Trophoblast cell (in vitro differentiated cells and primary cell): ENCODE measurements around the gene METRNL.
"Not testable (repeated sequence)": the region's sequence is repeated elsewhere in the genome, so short reads cannot be mapped to it uniquely, and the experiment has no call there.

Experiments
- DNase-seq, 2 donors: peaks; one replicate each; pipeline ENCODE4 v3.0.0-alpha.2; 2016
- H2AFZ ChIP-seq: 2 replicates; pipeline ENCODE4 v1.6.1; 2013; ENCODE audit warnings: low read length, moderate library complexity, mild to moderate bottlenecking; ENCODE audit not compliant: insufficient read depth, poor library complexity
- H2AK5ac ChIP-seq: 2 replicates; pipeline ENCODE4 v1.6.1; 2013; ENCODE audit warnings: mild to moderate bottlenecking, low read length
- H2BK120ac ChIP-seq: 2 replicates; pipeline ENCODE4 v1.6.1; 2013; ENCODE audit warnings: low read length, mild to moderate bottlenecking, moderate library complexity; ENCODE audit not compliant: insufficient read depth, poor library complexity
- H2BK12ac ChIP-seq: 2 replicates; pipeline ENCODE4 v1.6.1; 2013; ENCODE audit warnings: mild to moderate bottlenecking, low read length, moderate library complexity
- H2BK5ac ChIP-seq: 2 replicates; pipeline ENCODE4 v1.6.1; 2013; ENCODE audit warnings: low read length, low read depth, moderate library complexity, mild to moderate bottlenecking; ENCODE audit not compliant: poor library complexity
- H3K14ac ChIP-seq: 2 replicates; pipeline ENCODE4 v1.6.1; 2013; ENCODE audit warnings: mild to moderate bottlenecking, low read length
- H3K18ac ChIP-seq: 2 replicates; pipeline ENCODE4 v1.6.1; 2013; ENCODE audit warnings: mild to moderate bottlenecking, low read length
- H3K23ac ChIP-seq: 2 replicates; pipeline ENCODE4 v1.6.1; 2013; ENCODE audit warnings: low read length
- H3K27ac ChIP-seq: 2 replicates; pipeline ENCODE4 v1.5.1; 2013; ENCODE audit warnings: low read depth, mild to moderate bottlenecking, inconsistent platforms, low read length, moderate library complexity
- H3K27me3 ChIP-seq: 2 replicates; pipeline ENCODE4 v1.6.1; 2013; ENCODE audit warnings: inconsistent platforms, mild to moderate bottlenecking, low read length, moderate library complexity; ENCODE audit not compliant: insufficient read depth
- H3K36me3 ChIP-seq, 2 experiments: 1 replicate in 1 of 2; 2 replicates in 1 of 2; pipeline ENCODE4 v1.6.1; 2013; ENCODE audit warnings: low read length in 2 of 2, mild to moderate bottlenecking in 2 of 2, moderate library complexity in 1 of 2; ENCODE audit not compliant: insufficient read depth in 2 of 2, control insufficient read depth in 1 of 2
- H3K4ac ChIP-seq: 2 replicates; pipeline ENCODE4 v1.6.1; 2013; ENCODE audit warnings: low read depth, mild to moderate bottlenecking, low read length, moderate library complexity
- H3K4me1 ChIP-seq, 2 experiments: 1 replicate in 1 of 2; 2 replicates in 1 of 2; pipeline ENCODE4 v1.6.1; 2013; ENCODE audit warnings: low read length in 2 of 2, mild to moderate bottlenecking in 2 of 2, moderate library complexity in 1 of 2; ENCODE audit not compliant: insufficient read depth in 2 of 2, control insufficient read depth in 1 of 2
- H3K4me2 ChIP-seq: 2 replicates; pipeline ENCODE4 v1.6.1; 2013; ENCODE audit warnings: inconsistent platforms, mild to moderate bottlenecking, low read length, moderate library complexity
- H3K4me3 ChIP-seq: 2 replicates; pipeline ENCODE4 v1.5.1; 2013; ENCODE audit warnings: mild to moderate bottlenecking, low read depth, low read length, inconsistent platforms
- H3K79me1 ChIP-seq: one replicate; pipeline ENCODE4 v1.6.1; 2013; ENCODE audit warnings: low read length
- H3K79me2 ChIP-seq: 2 replicates; pipeline ENCODE4 v1.6.1; 2013; ENCODE audit warnings: low read length, mild to moderate bottlenecking; ENCODE audit not compliant: control insufficient read depth, insufficient read depth, poor library complexity
- H3K9ac ChIP-seq: 2 replicates; pipeline ENCODE4 v1.6.1; 2013; ENCODE audit warnings: mild to moderate bottlenecking, low read length
- H3K9me3 ChIP-seq: 2 replicates; pipeline ENCODE4 v1.6.1; 2013; ENCODE audit warnings: low read depth, mild to moderate bottlenecking, control low read depth, inconsistent platforms, low read length; ENCODE audit not compliant: insufficient read depth
- H4K12ac ChIP-seq: 2 replicates; pipeline ENCODE4 v1.6.1; 2013; ENCODE audit warnings: low read depth, mild to moderate bottlenecking, low read length, moderate library complexity
- H4K8ac ChIP-seq: 2 replicates; pipeline ENCODE4 v1.6.1; 2013; ENCODE audit warnings: low read depth, mild to moderate bottlenecking, low read length, moderate library complexity
- H4K91ac ChIP-seq: one replicate; pipeline ENCODE4 v1.6.1; 2013; ENCODE audit warnings: low read depth, mild to moderate bottlenecking, low read length, moderate library complexity
- WGBS: extraction: QIAGEN DNeasy Blood & Tissue Kit; methylation state at CpG from one replicate; pipeline ENCODE4 v1.1.7; 2013; ENCODE audit warnings: missing lambda C conversion rate; ENCODE audit not compliant: insufficient read length, insufficient coverage; ENCODE audit errors: extremely low coverage; 5-methylcytosine and 5-hydroxymethylcytosine counted together

The METRNL gene

DNA sequence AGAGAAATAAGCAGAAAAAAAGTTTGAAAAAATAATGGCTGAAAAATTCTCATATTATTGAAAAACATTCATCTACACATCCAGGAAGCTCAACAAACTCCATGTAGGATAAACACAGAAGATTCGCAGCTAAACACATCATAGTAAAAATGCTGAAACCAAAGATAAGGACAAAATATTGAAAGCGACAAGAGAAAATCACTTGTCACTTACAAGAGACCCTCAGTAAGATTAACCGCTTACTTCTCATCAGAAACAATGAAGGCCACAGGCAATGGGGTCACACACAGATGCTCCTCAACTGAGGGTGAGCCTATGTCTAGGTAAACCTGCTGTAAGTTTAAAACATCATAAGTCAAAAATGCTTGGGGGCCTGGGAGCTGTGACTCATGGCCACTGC, 38.1 kb upstream of the METRNL start:
- no peak for DNase-seq
- H3K23ac ChIP-seq, result no peak overlapping the region

DNA sequence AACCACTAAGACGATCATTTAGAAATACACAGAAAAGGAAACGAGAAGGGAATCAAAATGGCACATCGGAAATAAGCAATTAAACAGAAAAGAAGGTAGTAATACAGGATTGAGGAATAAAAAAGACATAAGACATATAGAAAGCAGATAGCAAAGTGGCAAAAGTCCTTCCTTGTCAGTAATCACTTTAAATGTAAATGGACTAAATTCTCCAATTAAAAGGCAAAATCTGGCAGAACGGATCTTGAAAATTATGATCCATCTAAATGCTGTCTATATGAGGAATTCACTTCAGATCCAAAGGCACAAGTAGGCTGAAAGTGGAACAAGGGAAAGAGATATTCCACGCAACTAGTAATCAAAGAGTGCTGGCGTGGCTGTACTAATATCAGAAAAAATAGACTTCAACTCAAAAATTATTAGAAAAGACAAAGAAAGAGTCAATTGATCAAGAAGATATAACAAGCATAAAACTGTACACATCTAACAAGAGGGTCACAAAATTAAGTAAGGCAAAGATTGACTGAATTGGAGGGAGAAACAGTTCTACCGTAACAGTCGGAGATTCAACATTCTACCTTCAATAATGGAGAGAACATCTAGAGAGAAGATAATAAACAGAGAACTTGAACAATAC, 36.8 kb upstream of the METRNL start:
- no peak overlapping the region for H3K4me2 ChIP-seq
- no peak for DNase-seq
- WGBS, result no CpG with 5 or more reads among the region's 8 CpGs

More for the DNA sequence above, 38.1 kb upstream of the METRNL start:
- no peaks in the 10 kb centered on the region for H3K79me2 ChIP-seq
- no peak overlapping the region for H3K14ac ChIP-seq
- no peak overlapping the region for H3K4me3 ChIP-seq
- H2BK5ac ChIP-seq, result no peak overlapping the region
- H2AK5ac ChIP-seq, result no peak overlapping the region
- H2AFZ ChIP-seq, result no peak overlapping the region
- H2BK120ac ChIP-seq, result no peak overlapping the region
- no CpG with 5 or more reads among the region's 3 CpGs for WGBS
- no peak overlapping the region for H3K4ac ChIP-seq
- H3K27me3 ChIP-seq, result no peaks in the 10 kb centered on the region
- H3K36me3 ChIP-seq, result peaks cover 2 to 3% of the 10 kb centered on the region in 2 experiments
- no peaks in the 10 kb centered on the region for H3K4me1 ChIP-seq
- no peak overlapping the region for H4K91ac ChIP-seq
- no peak overlapping the region for H4K8ac ChIP-seq
- H3K9me3 ChIP-seq, result peaks cover 3% of the 10 kb centered on the region
- H3K27ac ChIP-seq, result no peak overlapping the region
- H2BK12ac ChIP-seq, result no peak overlapping the region
- no peak overlapping the region for H3K9ac ChIP-seq
- no peak overlapping the region for H4K12ac ChIP-seq
- no peak overlapping the region for H3K18ac ChIP-seq
- H3K79me1 ChIP-seq, result no peaks in the 10 kb centered on the region
- H3K4me2 ChIP-seq, result no peak overlapping the region

DNA sequence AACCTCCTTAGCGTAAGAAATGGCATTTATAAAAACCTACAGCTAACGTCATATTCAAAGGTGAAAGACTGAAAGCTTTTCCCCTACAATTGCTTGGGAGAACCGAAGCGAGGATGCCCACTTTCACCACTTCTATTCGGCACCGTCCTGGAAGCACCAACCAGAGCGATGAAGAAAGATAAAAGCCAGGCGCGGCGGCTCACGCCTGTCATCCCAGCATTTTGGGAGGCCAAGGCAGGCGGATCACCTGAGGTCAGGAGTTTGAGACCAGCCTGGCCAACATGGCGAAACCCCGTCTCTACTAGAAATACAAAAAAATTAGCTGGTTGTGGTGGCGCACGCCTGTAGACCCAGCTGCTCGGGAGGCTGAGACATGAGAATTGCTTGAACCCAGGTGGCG, 34.9 kb upstream of the METRNL start:
- not testable (repeated sequence) for H3K18ac ChIP-seq, H3K9ac ChIP-seq, H3K23ac ChIP-seq, H2AK5ac ChIP-seq, H3K27ac ChIP-seq, H2BK120ac ChIP-seq, H4K91ac ChIP-seq, H3K79me1 ChIP-seq, DNase-seq, H3K9me3 ChIP-seq, H4K12ac ChIP-seq, H2BK12ac ChIP-seq, H2AFZ ChIP-seq, H2BK5ac ChIP-seq, H4K8ac ChIP-seq, H3K36me3 ChIP-seq, H3K14ac ChIP-seq, H3K4me2 ChIP-seq, H3K79me2 ChIP-seq, H3K27me3 ChIP-seq, H3K4me3 ChIP-seq, H3K4ac ChIP-seq, H3K4me1 ChIP-seq
- WGBS, result no CpG with 5 or more reads among the region's 18 CpGs

More for the DNA sequence above, 36.8 kb upstream of the METRNL start:
- no peak overlapping the region for H3K9ac ChIP-seq
- peaks cover 3 to 6% of the 10 kb centered on the region in 2 experiments for H3K36me3 ChIP-seq
- no peaks in the 10 kb centered on the region for H3K4me1 ChIP-seq
- H2AK5ac ChIP-seq, result no peak overlapping the region
- H3K4ac ChIP-seq, result no peak overlapping the region
- H3K79me2 ChIP-seq, result no peaks in the 10 kb centered on the region
- H4K91ac ChIP-seq, result no peak overlapping the region
- H2AFZ ChIP-seq, result no peak overlapping the region
- no peak overlapping the region for H3K14ac ChIP-seq
- H3K23ac ChIP-seq, result no peak overlapping the region
- H3K9me3 ChIP-seq, result peaks cover 3% of the 10 kb centered on the region
- no peak overlapping the region for H4K8ac ChIP-seq
- no peaks in the 10 kb centered on the region for H3K27me3 ChIP-seq
- H3K27ac ChIP-seq, result no peak overlapping the region
- H2BK5ac ChIP-seq, result no peak overlapping the region
- H3K4me3 ChIP-seq, result no peak overlapping the region
- no peak overlapping the region for H3K18ac ChIP-seq
- no peak overlapping the region for H4K12ac ChIP-seq
- no peaks in the 10 kb centered on the region for H3K79me1 ChIP-seq
- H2BK120ac ChIP-seq, result no peak overlapping the region
- no peak overlapping the region for H2BK12ac ChIP-seq

DNA sequence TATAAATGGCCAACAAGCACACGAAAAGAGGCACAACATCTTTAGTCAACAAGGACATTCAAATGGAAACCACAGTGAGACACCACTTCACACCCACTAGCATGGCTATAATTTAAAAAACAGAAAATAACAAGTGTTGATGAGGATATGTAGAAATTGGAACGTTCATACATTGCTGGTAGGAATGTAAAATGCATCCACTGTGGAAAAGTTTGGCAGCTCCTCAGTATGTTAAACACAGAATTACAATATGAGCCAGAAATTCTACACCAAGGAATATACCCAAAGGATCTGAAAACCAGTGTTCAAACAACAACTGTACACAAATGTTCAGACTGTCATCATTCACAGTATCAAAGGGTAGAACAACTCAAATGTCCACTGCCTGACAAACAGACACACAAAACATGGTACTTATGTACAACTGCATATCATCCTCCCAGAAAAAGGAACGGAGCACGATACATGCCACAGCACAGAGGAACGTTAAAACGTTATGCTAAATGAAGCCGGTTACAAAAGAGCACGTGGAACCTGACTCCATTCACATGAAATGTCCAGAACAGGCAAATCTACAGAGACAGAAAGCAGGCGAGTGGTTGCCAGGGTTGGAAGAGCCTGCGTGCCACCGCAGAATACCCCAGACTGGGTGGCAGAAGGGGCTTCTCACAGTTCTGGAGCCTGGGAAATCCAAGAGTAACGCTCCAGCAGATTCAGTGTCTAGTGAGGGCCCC, 32.8 kb upstream of the METRNL start:
- Histone ChIP-seq H3K4ac (no peak overlapping the region), H4K12ac (no peak overlapping the region), H3K4me2 (no peak overlapping the region), H3K18ac (no peak overlapping the region), H3K27ac (no peak overlapping the region), H3K14ac (no peak overlapping the region), H2BK120ac (no peak overlapping the region), H3K79me1 (peaks cover 4% of the 10 kb centered on the region), H2BK5ac (no peak overlapping the region), H3K9ac (no peak overlapping the region), H3K79me2 (peaks cover 4% of the 10 kb centered on the region), H3K36me3 (peaks cover 3 to 6% of the 10 kb centered on the region in 2 experiments), H3K4me3 (no peak overlapping the region), H3K23ac (no peak overlapping the region), H2AK5ac (no peak overlapping the region), H2AFZ (no peak overlapping the region), H4K8ac (no peak overlapping the region), H4K91ac (no peak overlapping the region), H3K9me3 (peaks cover 7% of the 10 kb centered on the region), H3K4me1 (peaks cover 0 to 8% of the 10 kb centered on the region in 2 experiments), H2BK12ac (no peak overlapping the region), H3K27me3 (no peaks in the 10 kb centered on the region)
- DNase-seq, result no peak
- WGBS, result no CpG with 5 or more reads among the region's 12 CpGs
